GM19023 (cell line): ENCODE results near the gene RNF6.

Experiments used
- ATAC-seq: cut with Tn5 transposase; IDR thresholded peaks from one replicate; pipeline ENCODE4 v1.9.1; 2021; ENCODE audit warnings: mild to moderate bottlenecking, moderate library complexity; ENCODE audit not compliant: unreplicated experiment

Gene RNF6

DNA sequence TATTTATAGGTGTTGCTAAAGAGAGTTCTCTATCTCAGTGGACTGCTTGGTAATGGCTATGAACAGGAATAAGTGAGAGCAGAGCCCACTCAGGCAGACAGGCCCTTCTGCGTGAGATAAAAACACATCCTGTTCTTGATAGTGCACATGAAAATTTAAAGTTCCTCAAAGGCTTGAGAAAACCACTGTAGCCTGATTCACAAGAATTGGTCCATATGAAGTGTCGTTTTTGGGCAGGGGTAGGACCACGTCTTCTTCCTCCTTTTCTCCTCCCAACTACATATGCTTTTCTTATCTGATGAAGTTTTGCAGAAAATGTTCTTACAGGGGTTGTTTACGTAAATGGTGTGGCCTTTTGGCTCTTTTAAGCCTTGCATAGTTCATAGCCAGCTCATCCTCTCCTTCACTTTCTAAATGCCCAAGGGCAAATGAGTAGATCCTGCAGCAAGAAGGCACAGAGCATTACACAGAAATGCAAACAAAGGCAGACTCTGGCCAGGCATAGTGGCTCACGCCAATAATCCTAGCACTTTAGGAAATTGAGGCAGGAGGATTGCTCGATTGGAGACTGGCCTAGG is 53.8 kb downstream of the RNF6 start:
- ATAC-seq = no peak

DNA sequence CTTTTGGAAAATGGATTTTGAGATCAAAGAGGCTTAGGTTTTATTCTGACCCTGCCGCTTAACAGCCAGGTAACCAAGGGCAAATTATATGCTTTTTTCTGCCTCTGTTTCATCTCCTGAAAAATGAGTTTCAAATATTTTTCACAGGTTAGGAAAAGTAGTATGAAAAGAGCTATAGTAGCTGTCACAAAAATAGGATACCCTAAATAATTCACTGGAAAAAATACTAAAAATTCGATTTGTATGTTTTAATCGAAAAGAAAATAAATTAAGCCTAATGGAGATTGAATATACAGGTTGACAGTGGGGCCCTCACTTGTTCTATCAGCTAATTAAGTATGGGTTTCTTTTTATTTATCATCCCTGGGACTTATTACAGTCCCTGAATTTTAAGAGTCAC is 58.3 kb downstream of the RNF6 start:
- no peak for ATAC-seq
